Brain microvascular endothelial cell (primary cell): Measurements from ENCODE around the gene DPP8.

Experiments
- DNase-seq: peaks from one replicate; pipeline ENCODE4 v3.0.0-alpha.2; 2020
- H3K27ac ChIP-seq: fragments of 250-450 bp; sonication (Bioruptor Pico); 2 replicates; pipeline ENCODE4 v1.5.1; 2020; ENCODE audit warnings: mild to moderate bottlenecking, moderate library complexity
- H3K27me3 ChIP-seq: fragments of 250-450 bp; sonication (Bioruptor Pico); replicated peaks from 2 replicates; pipeline ENCODE4 v1.5.1; 2020; ENCODE audit warnings: mild to moderate bottlenecking
- H3K36me3 ChIP-seq: fragments of 250-450 bp; sonication (Bioruptor Pico); replicated peaks from 2 replicates; pipeline ENCODE4 v1.5.1; 2020; ENCODE audit warnings: mild to moderate bottlenecking
- H3K4me3 ChIP-seq: 2 replicates; pipeline ENCODE4 v1.5.1; 2011; ENCODE audit warnings: low read depth, mild to moderate bottlenecking, control low read depth, low read length, moderate library complexity
- in situ Hi-C: cut with HindIII; loops from 2 replicates; pipeline ENCODE4 v1.10.0; 2017; ENCODE audit warnings: low sequenced_read_pairs, low pct_ligation_motif_present
- TF ChIP-seq, protein P1 (sequence below): IDR thresholded peaks from 2 replicates; pipeline ENCODE4 v1.5.1; 2011; ENCODE audit warnings: low read depth, mild to moderate bottlenecking, moderate library complexity, low read length, control low read depth, inconsistent platforms; ENCODE audit errors: missing control alignments

DPP8 gene

DNA sequence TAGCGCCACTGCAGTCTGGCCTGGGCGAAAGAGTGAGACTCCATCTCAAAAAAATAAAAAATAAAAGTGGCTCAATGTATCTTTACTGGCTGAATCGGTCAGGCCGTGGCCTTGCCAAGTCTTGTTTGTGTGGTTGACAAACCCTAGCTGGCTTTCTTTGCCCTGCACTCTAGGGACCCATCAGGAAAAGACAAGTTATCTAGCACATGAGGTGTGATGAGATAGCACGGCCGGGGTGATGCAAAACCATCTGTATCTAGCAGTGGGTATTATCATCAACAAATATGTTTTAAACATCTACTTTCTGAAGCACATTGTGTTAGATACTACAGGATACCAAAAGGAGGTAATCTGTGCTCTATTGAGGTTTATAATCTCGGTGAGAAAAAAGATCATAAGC lies 3.9 kb upstream of the DPP8 start:
- DNase-seq: no peak
- Histone ChIP-seq H3K4me3 (no peak overlapping the region), H3K36me3 (no peaks in the 10 kb centered on the region), H3K27ac (no peak overlapping the region), H3K27me3 (no peaks in the 10 kb centered on the region)
- in situ Hi-C loops: no loop called here
- TF ChIP-seq, protein P1, sequence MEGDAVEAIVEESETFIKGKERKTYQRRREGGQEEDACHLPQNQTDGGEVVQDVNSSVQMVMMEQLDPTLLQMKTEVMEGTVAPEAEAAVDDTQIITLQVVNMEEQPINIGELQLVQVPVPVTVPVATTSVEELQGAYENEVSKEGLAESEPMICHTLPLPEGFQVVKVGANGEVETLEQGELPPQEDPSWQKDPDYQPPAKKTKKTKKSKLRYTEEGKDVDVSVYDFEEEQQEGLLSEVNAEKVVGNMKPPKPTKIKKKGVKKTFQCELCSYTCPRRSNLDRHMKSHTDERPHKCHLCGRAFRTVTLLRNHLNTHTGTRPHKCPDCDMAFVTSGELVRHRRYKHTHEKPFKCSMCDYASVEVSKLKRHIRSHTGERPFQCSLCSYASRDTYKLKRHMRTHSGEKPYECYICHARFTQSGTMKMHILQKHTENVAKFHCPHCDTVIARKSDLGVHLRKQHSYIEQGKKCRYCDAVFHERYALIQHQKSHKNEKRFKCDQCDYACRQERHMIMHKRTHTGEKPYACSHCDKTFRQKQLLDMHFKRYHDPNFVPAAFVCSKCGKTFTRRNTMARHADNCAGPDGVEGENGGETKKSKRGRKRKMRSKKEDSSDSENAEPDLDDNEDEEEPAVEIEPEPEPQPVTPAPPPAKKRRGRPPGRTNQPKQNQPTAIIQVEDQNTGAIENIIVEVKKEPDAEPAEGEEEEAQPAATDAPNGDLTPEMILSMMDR: no peak

- Histone ChIP-seq H3K36me3 (no peaks in the 10 kb centered on the region), H3K27me3 (no peaks in the 10 kb centered on the region), H3K4me3 (no peak overlapping the region), H3K27ac (no peak overlapping the region)
- TF ChIP-seq, protein P1: no peak
- in situ Hi-C loops: no loop called here
- DNase-seq: no peak
These were observed 1.3 kb upstream of the DPP8 start for GRCh38 chr15:65518633-65519285.

- Histone ChIP-seq H3K27me3 (no peaks in the 10 kb centered on the region), H3K36me3 (no peaks in the 10 kb centered on the region), H3K4me3 (peak overlapping the region; percentile 98), H3K27ac (no peak overlapping the region)
- in situ Hi-C loops: no loop called here
- no peak for DNase-seq
- TF ChIP-seq, protein P1: no peak
These were observed 348 bp upstream of the DPP8 start for GRCh38 chr15:65517866-65518207.

- no peak overlapping the region for H3K4me3 ChIP-seq
- H3K27me3 ChIP-seq: no peaks in the 10 kb centered on the region
- H3K27ac ChIP-seq: no peak overlapping the region
- DNase-seq: no peak
- peaks cover 13% of the 10 kb centered on the region for H3K36me3 ChIP-seq
- TF ChIP-seq, protein P1: no peak
- in situ Hi-C loops: no loop called here
These were observed 4.6 kb downstream of the DPP8 start for GRCh38 chr15:65512807-65513416.

- in situ Hi-C loops: no loop called here
- Histone ChIP-seq H3K27me3 (no peaks in the 10 kb centered on the region), H3K4me3 (no peak overlapping the region), H3K36me3 (peaks cover 13% of the 10 kb centered on the region), H3K27ac (no peak overlapping the region)
- no peak for DNase-seq
- TF ChIP-seq, protein P1: no peak
These were observed 5.3 kb downstream of the DPP8 start for GRCh38 chr15:65512189-65512588.

GRCh38 chr15:65509321-65509720 lies 8.2 kb downstream of the DPP8 start:
- Histone ChIP-seq H3K27me3 (no peaks in the 10 kb centered on the region), H3K27ac (no peak overlapping the region), H3K36me3 (peaks cover 25% of the 10 kb centered on the region), H3K4me3 (no peak overlapping the region)
- TF ChIP-seq, protein P1: no peak
- in situ Hi-C loops: no loop called here
- no peak for DNase-seq
